Measurements from ENCODE around the gene PPFIA4. TPM values are rescaled to one million over a fixed set of nuclear protein-coding genes. Genes with fewer than 3 reads are reported as not detected.

The PPFIA4 gene
- total RNA-seq, 1 donor from 2014 or later, result 9.1 TPM

GRCh38 chr1:203120325-203121153 lies 94.2 kb downstream of the PPFIA4 start:
- H3K9ac ChIP-seq (ENCODE audit: low read length), result no peak overlapping the region
- H3K79me2 ChIP-seq (ENCODE audit: insufficient read depth, low read length), result no peaks in the 10 kb centered on the region
- H3K27me3 Mint-ChIP-seq (ENCODE audit: low read depth, unreplicated experiment), result peaks cover 95% of the 10 kb centered on the region
- H3K4me3 ChIP-seq (ENCODE audit: insufficient read depth, low read depth, low read length), result no peak overlapping the region
- no peaks in the 10 kb centered on the region for H3K4me1 ChIP-seq (ENCODE audit: insufficient read depth, low read length)
- FAIRE-seq (no peak), DNase-seq (ENCODE audit: low read depth) (no peak)
- no peak overlapping the region for H3K4me3 Mint-ChIP-seq (ENCODE audit: unreplicated experiment)
- no peak overlapping the region for H3K27ac Mint-ChIP-seq (ENCODE audit: unreplicated experiment)
- no peak overlapping the region for H2AFZ ChIP-seq (ENCODE audit: low read depth, low read length)
- H4K20me1 ChIP-seq (ENCODE audit: insufficient read depth, low read length), result no peaks in the 10 kb centered on the region
- H3K4me1 Mint-ChIP-seq (ENCODE audit: low read depth, unreplicated experiment), result peaks cover 3% of the 10 kb centered on the region
- no peak overlapping the region for H3K27ac ChIP-seq (ENCODE audit: low read depth, low read length)
- TF ChIP-seq CTCF (IDR thresholded peaks at IDR 0.05; ENCODE audit: insufficient read depth, low read depth, low read length), result no peak
- H3K36me3 Mint-ChIP-seq (ENCODE audit: low read depth, unreplicated experiment), result no peaks in the 10 kb centered on the region
- no peak overlapping the region for H3K4me2 ChIP-seq (ENCODE audit: low read length)
- no peaks in the 10 kb centered on the region for H3K36me3 ChIP-seq (ENCODE audit: insufficient read depth, low read length)
- peaks cover 35% of the 10 kb centered on the region for H3K27me3 ChIP-seq (ENCODE audit: insufficient read depth, low read length)
- H3K9me3 ChIP-seq (ENCODE audit: insufficient read depth, low read depth, low read length), result no peaks in the 10 kb centered on the region
- H3K9me3 Mint-ChIP-seq (ENCODE audit: unreplicated experiment), result peaks cover 1% of the 10 kb centered on the region

GRCh38 chr1:203121186-203122015 lies 95.1 kb downstream of the PPFIA4 start:
- no peak overlapping the region for H3K4me3 Mint-ChIP-seq (ENCODE audit: unreplicated experiment)
- Histone ChIP-seq H3K27me3 (ENCODE audit: insufficient read depth, low read length) (peaks cover 29% of the 10 kb centered on the region), H3K79me2 (ENCODE audit: insufficient read depth, low read length) (no peaks in the 10 kb centered on the region), H3K9ac (ENCODE audit: low read length) (no peak overlapping the region), H3K36me3 (ENCODE audit: insufficient read depth, low read length) (no peaks in the 10 kb centered on the region), H3K27ac (ENCODE audit: low read depth, low read length) (no peak overlapping the region), H3K4me1 (ENCODE audit: insufficient read depth, low read length) (no peaks in the 10 kb centered on the region), H3K9me3 (ENCODE audit: insufficient read depth, low read depth, low read length) (no peaks in the 10 kb centered on the region), H2AFZ (ENCODE audit: low read depth, low read length) (no peak overlapping the region), H4K20me1 (ENCODE audit: insufficient read depth, low read length) (no peaks in the 10 kb centered on the region), H3K4me2 (ENCODE audit: low read length) (no peak overlapping the region), H3K4me3 (ENCODE audit: insufficient read depth, low read depth, low read length) (no peak overlapping the region)
- no peak for FAIRE-seq
- H3K27ac Mint-ChIP-seq (ENCODE audit: unreplicated experiment), result no peak overlapping the region
- DNase-seq (ENCODE audit: low read depth), result no peak
- TF ChIP-seq EZH2 (IDR thresholded peaks at IDR 0.05; ENCODE audit: insufficient read depth, low read length), result no peak
- no peak for TF ChIP-seq CTCF (IDR thresholded peaks at IDR 0.05; ENCODE audit: insufficient read depth, low read depth, low read length)
- H3K27me3 Mint-ChIP-seq (ENCODE audit: low read depth, unreplicated experiment), result peaks cover 95% of the 10 kb centered on the region
- peaks cover 1% of the 10 kb centered on the region for H3K9me3 Mint-ChIP-seq (ENCODE audit: unreplicated experiment)
- H3K36me3 Mint-ChIP-seq (ENCODE audit: low read depth, unreplicated experiment), result no peaks in the 10 kb centered on the region
- H3K4me1 Mint-ChIP-seq (ENCODE audit: low read depth, unreplicated experiment), result peaks cover 6% of the 10 kb centered on the region
